Prostate gland (tissue), 2 donors: ENCODE results near the gene RAD51B. TPM values are rescaled to one million over a fixed set of nuclear protein-coding genes. Genes with fewer than 3 reads are reported as not detected.

Source experiments
- DNase-seq: peaks from one replicate; pipeline ENCODE4 v3.0.0-alpha.2; 2019; ENCODE audit warnings: low spot score
- H3K27ac ChIP-seq, 2 donors: fragments of 200-600 bp; sonication (generic); 2 replicates each; pipeline ENCODE4 v1.5.1; 2017 to 2019
- H3K27me3 ChIP-seq: fragments of 200-600 bp; sonication (generic); replicated peaks from 2 replicates; pipeline ENCODE4 v1.5.1; 2019; ENCODE audit not compliant: insufficient read depth
- H3K36me3 ChIP-seq, 2 donors: fragments of 200-600 bp; sonication (generic); 1 replicate in 1 of 2; 2 replicates in 1 of 2; pipeline versions ENCODE4 v1.5.1 to v1.8.1; 2017 to 2019
- H3K4me1 ChIP-seq: fragments of 200-600 bp; sonication (generic); replicated peaks from 2 replicates; pipeline ENCODE4 v1.5.1; 2019
- H3K4me3 ChIP-seq, 2 donors: fragments of 200-600 bp; sonication (generic); 2 replicates each; pipeline ENCODE4 v1.5.1; 2017 to 2019
- H3K9me3 ChIP-seq: fragments of 200-600 bp; sonication (generic); 2 replicates; pipeline ENCODE4 v1.5.1; 2017
- CTCF ChIP-seq, 4 experiments: fragments of 200-600 bp in 2 of 4; fragments of 450-650 bp in 2 of 4; sonication (generic) in 2 of 4; IDR thresholded peaks; 1 replicate in 3 of 4; 2 replicates in 1 of 4; pipeline ENCODE4 v1.5.1; 2016 to 2019; ENCODE audit warnings: antibody characterized with exemption in 4 of 4, mild to moderate bottlenecking in 2 of 4, moderate library complexity in 2 of 4
- POLR2A ChIP-seq: fragments of 450-650 bp; IDR thresholded peaks from one replicate; pipeline ENCODE4 v1.6.1; 2016; ENCODE audit warnings: antibody characterized with exemption, mild to moderate bottlenecking
- POLR2AphosphoS5 ChIP-seq: sonication (generic); formaldehyde crosslinking; IDR thresholded peaks from one replicate; pipeline ENCODE4 v1.6.1; 2017; ENCODE audit warnings: antibody characterized with exemption
- WGBS: methylation state at CpG from one replicate; pipeline ENCODE4 v1.1.5; 2018; 5-methylcytosine and 5-hydroxymethylcytosine counted together
- intact Hi-C: fragments of 100-400 bp; cut with DNase I; formaldehyde crosslinking; loops from one replicate; pipeline ENCODE4 v1.14.2; 2022
- total RNA-seq, 2 donors: library from RNA; depleted of rRNA; stranded (reverse); fragments of >200 nt; gene quantifications; one replicate each; pipeline ENCODE4 v1.1.0, GENCODE V29; 2016

The RAD51B gene
- total RNA-seq, 2 donors from 2014 or later: 14.9 to 35.8 TPM

GRCh38 chr14:68735856-68736255 is 916.3 kb downstream of the RAD51B start:
- Histone ChIP-seq H3K4me1 (no peaks in the 10 kb centered on the region), H3K27ac (peak overlapping the region in 1 of 2 donors; percentile 54), H3K4me3 (no peak overlapping the region), H3K27me3 (no peaks in the 10 kb centered on the region), H3K9me3 (no peaks in the 10 kb centered on the region), H3K36me3 (no peaks in the 10 kb centered on the region)
- intact Hi-C loops: no loop called here
- 44% methylated on average over 4 of the region's 4 CpGs for WGBS
- no peak for TF ChIP-seq POLR2A
- TF ChIP-seq CTCF (IDR thresholded peaks at IDR 0.05): no peak
- TF ChIP-seq POLR2AphosphoS5: no peak
- DNase-seq: no peak

GRCh38 chr14:68736471-68736871 is 916.9 kb downstream of the RAD51B start:
- H3K27ac ChIP-seq: peak overlapping the region; percentile 29 to 54
- H3K4me1 ChIP-seq: no peaks in the 10 kb centered on the region
- no peak for DNase-seq
- H3K36me3 ChIP-seq: no peaks in the 10 kb centered on the region
- no peaks in the 10 kb centered on the region for H3K9me3 ChIP-seq
- intact Hi-C loops: no loop called here
- no peaks in the 10 kb centered on the region for H3K27me3 ChIP-seq
- WGBS: 54% methylated on average over 7 of the region's 7 CpGs
- TF ChIP-seq POLR2AphosphoS5 (no peak), POLR2A (no peak), CTCF (IDR thresholded peaks at IDR 0.05) (no peak)
- no peak overlapping the region for H3K4me3 ChIP-seq

GRCh38 chr14:68737086-68737485 is 917.5 kb downstream of the RAD51B start:
- TF ChIP-seq POLR2A (no peak), CTCF (IDR thresholded peaks at IDR 0.05) (no peak), POLR2AphosphoS5 (no peak)
- no peaks in the 10 kb centered on the region for H3K36me3 ChIP-seq
- H3K27me3 ChIP-seq: no peaks in the 10 kb centered on the region
- no peaks in the 10 kb centered on the region for H3K9me3 ChIP-seq
- no peak overlapping the region for H3K27ac ChIP-seq
- WGBS: 82% methylated on average over 1 of the region's 1 CpG
- no peak overlapping the region for H3K4me3 ChIP-seq
- no peak for DNase-seq
- H3K4me1 ChIP-seq: no peaks in the 10 kb centered on the region
- intact Hi-C loops: no loop called here

GRCh38 chr14:68738559-68738958 is 919.0 kb downstream of the RAD51B start:
- Histone ChIP-seq H3K4me3 (no peak overlapping the region), H3K36me3 (no peaks in the 10 kb centered on the region), H3K4me1 (no peaks in the 10 kb centered on the region), H3K27ac (no peak overlapping the region), H3K27me3 (no peaks in the 10 kb centered on the region), H3K9me3 (no peaks in the 10 kb centered on the region)
- DNase-seq: no peak
- intact Hi-C loops: no loop called here
- no peak for TF ChIP-seq POLR2AphosphoS5
- no peak for TF ChIP-seq POLR2A
- TF ChIP-seq CTCF (IDR thresholded peaks at IDR 0.05): no peak
- 95% methylated on average over 4 of the region's 4 CpGs for WGBS

- TF ChIP-seq POLR2AphosphoS5 (no peak), POLR2A (no peak), CTCF (IDR thresholded peaks at IDR 0.05) (no peak)
- H3K4me1 ChIP-seq: no peaks in the 10 kb centered on the region
- 97% methylated on average over 7 of the region's 7 CpGs for WGBS
- H3K4me3 ChIP-seq: no peak overlapping the region
- H3K36me3 ChIP-seq: no peaks in the 10 kb centered on the region
- no peak for DNase-seq
- H3K27ac ChIP-seq: no peak overlapping the region
- H3K9me3 ChIP-seq: no peaks in the 10 kb centered on the region
- no peaks in the 10 kb centered on the region for H3K27me3 ChIP-seq
- intact Hi-C loops: no loop called here
Observed at GRCh38 chr14:68739701-68740100, 920.1 kb downstream of the RAD51B start.
